Keratinocyte (primary cell): ENCODE measurements around the gene RFPL2.

Experiments used
- CTCF ChIP-seq, 3 experiments: IDR thresholded peaks in 1 of 3; conservative IDR thresholded peaks in 1 of 3; optimal IDR thresholded peaks in 1 of 3; 2 replicates in 2 of 3; 3 replicates in 1 of 3; pipeline versions ENCODE3 to v1.5.1; 2011; ENCODE audit warnings: low read length in 3 of 3, mild to moderate bottlenecking in 3 of 3, moderate library complexity in 2 of 3, control low read depth in 1 of 3, inconsistent platforms in 1 of 3; ENCODE audit not compliant: insufficient read depth in 2 of 3; ENCODE audit errors: extremely low read depth in 1 of 3
- EZH2 ChIP-seq: IDR thresholded peaks from one replicate; pipeline ENCODE4 v1.6.1; 2012; ENCODE audit warnings: inconsistent platforms, mild to moderate bottlenecking, low read length, moderate library complexity

GRCh38 chr22:32245042-32245441 is 40.2 kb upstream of the RFPL2 start:
- TF ChIP-seq CTCF (optimal IDR thresholded peaks at IDR 0.05 in 1 of 3, IDR thresholded peaks at IDR 0.05 in 1 of 3, conservative IDR thresholded peaks at IDR 0.05 in 1 of 3; ENCODE audit: extremely low read depth in 1 of 3, insufficient read depth in 2 of 3, low read length in 3 of 3) (no peak), EZH2 (no peak)
